RWPE2 (cell line): ENCODE results near the gene ARHGEF7.

ENCODE experiments used
- ATAC-seq: fragments of 200-7000 bp; cut with Tn5 transposase; 3 replicates; pipeline ENCODE4 v1.9.1; 2021; ENCODE audit warnings: low read depth
- DNase-seq: peaks from one replicate; pipeline ENCODE4 v3.0.0-alpha.2; 2020; ENCODE audit warnings: low spot score
- H3K27ac ChIP-seq: fragments of 450-650 bp; 2 replicates; pipeline ENCODE4 v1.5.1; 2017; ENCODE audit warnings: mild to moderate bottlenecking; ENCODE audit not compliant: poor library complexity, severe bottlenecking
- H3K27me3 ChIP-seq: fragments of 250-450 bp; sonication (Bioruptor Pico); 2 replicates; pipeline ENCODE4 v1.5.1; 2021; ENCODE audit warnings: mild to moderate bottlenecking, moderate library complexity; ENCODE audit not compliant: insufficient read depth, poor library complexity, severe bottlenecking
- H3K36me3 ChIP-seq: fragments of 250-450 bp; sonication (Bioruptor Pico); 2 replicates; pipeline ENCODE4 v1.5.1; 2020; ENCODE audit warnings: low read depth, mild to moderate bottlenecking, moderate library complexity
- H3K4me1 ChIP-seq: fragments of 250-450 bp; sonication (Bioruptor Pico); 2 replicates; pipeline ENCODE4 v1.5.1; 2021; ENCODE audit warnings: mild to moderate bottlenecking, moderate library complexity; ENCODE audit not compliant: insufficient read depth, poor library complexity, severe bottlenecking
- H3K4me3 ChIP-seq: fragments of 250-450 bp; sonication (Bioruptor Pico); 2 replicates; pipeline ENCODE4 v1.5.1; 2021; ENCODE audit warnings: mild to moderate bottlenecking, moderate library complexity; ENCODE audit not compliant: severe bottlenecking
- H3K9me3 ChIP-seq: fragments of 250-450 bp; sonication (Bioruptor Pico); 2 replicates; pipeline ENCODE4 v1.5.1; 2021; ENCODE audit warnings: mild to moderate bottlenecking, moderate library complexity; ENCODE audit not compliant: severe bottlenecking
- TF ChIP-seq, protein P1 (sequence below): fragments of 450-650 bp; IDR thresholded peaks from one replicate; pipeline ENCODE4 v1.5.1; 2017; ENCODE audit warnings: mild to moderate bottlenecking, moderate library complexity; ENCODE audit not compliant: poor library complexity, severe bottlenecking

Gene ARHGEF7

GRCh38 chr13:111322916-111323331 lies 207.8 kb downstream of the ARHGEF7 start:
- TF ChIP-seq, protein P1, sequence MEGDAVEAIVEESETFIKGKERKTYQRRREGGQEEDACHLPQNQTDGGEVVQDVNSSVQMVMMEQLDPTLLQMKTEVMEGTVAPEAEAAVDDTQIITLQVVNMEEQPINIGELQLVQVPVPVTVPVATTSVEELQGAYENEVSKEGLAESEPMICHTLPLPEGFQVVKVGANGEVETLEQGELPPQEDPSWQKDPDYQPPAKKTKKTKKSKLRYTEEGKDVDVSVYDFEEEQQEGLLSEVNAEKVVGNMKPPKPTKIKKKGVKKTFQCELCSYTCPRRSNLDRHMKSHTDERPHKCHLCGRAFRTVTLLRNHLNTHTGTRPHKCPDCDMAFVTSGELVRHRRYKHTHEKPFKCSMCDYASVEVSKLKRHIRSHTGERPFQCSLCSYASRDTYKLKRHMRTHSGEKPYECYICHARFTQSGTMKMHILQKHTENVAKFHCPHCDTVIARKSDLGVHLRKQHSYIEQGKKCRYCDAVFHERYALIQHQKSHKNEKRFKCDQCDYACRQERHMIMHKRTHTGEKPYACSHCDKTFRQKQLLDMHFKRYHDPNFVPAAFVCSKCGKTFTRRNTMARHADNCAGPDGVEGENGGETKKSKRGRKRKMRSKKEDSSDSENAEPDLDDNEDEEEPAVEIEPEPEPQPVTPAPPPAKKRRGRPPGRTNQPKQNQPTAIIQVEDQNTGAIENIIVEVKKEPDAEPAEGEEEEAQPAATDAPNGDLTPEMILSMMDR: no peak
- H3K27ac ChIP-seq: no peak overlapping the region
- H3K4me1 ChIP-seq: no peaks in the 10 kb centered on the region
- H3K9me3 ChIP-seq: no peaks in the 10 kb centered on the region
- H3K4me3 ChIP-seq: no peak overlapping the region
- H3K27me3 ChIP-seq: no peaks in the 10 kb centered on the region
- DNase-seq (no peak), ATAC-seq (no peak)
- no peaks in the 10 kb centered on the region for H3K36me3 ChIP-seq

- no peak for ATAC-seq
- no peak for DNase-seq
- Histone ChIP-seq H3K9me3 (no peaks in the 10 kb centered on the region), H3K36me3 (no peaks in the 10 kb centered on the region), H3K27me3 (no peaks in the 10 kb centered on the region), H3K27ac (no peak overlapping the region), H3K4me1 (no peaks in the 10 kb centered on the region), H3K4me3 (no peak overlapping the region)
- TF ChIP-seq, protein P1: no peak
Observed at GRCh38 chr13:111323549-111323948, 208.4 kb downstream of the ARHGEF7 start.

GRCh38 chr13:111323950-111324651 lies 209.0 kb downstream of the ARHGEF7 start:
- H3K9me3 ChIP-seq: no peaks in the 10 kb centered on the region
- no peak overlapping the region for H3K4me3 ChIP-seq
- TF ChIP-seq, protein P1: no peak
- no peaks in the 10 kb centered on the region for H3K27me3 ChIP-seq
- no peaks in the 10 kb centered on the region for H3K4me1 ChIP-seq
- no peaks in the 10 kb centered on the region for H3K36me3 ChIP-seq
- H3K27ac ChIP-seq: no peak overlapping the region
- no peak for DNase-seq
- no peak; the same call in 2 of the 3 replicates for ATAC-seq

DNA sequence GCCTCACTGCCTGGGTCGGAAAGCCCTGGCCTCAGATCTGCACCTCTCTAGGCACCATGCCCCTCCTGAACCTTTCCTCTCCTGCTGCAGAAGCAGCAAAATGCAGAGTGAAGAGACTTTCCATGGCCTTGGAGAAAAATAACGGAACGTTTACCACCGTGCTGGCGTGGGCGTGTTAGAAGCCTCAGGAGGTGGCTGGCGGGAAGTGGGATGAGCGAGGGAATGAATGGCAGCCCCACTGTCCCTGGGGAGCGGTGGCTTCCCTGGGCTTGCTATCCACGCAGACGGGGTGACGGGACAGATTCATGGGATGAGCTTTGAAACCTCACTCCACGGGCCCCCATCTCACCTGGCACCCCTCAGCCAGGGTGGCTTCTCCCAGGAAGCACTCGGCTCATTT lies 209.6 kb downstream of the ARHGEF7 start:
- Histone ChIP-seq H3K27ac (no peak overlapping the region), H3K9me3 (no peaks in the 10 kb centered on the region), H3K4me3 (no peak overlapping the region), H3K36me3 (no peaks in the 10 kb centered on the region), H3K27me3 (no peaks in the 10 kb centered on the region), H3K4me1 (no peaks in the 10 kb centered on the region)
- DNase-seq (no peak), ATAC-seq (no peak)
- TF ChIP-seq, protein P1: no peak

GRCh38 chr13:111325146-111325890 lies 210.2 kb downstream of the ARHGEF7 start:
- Histone ChIP-seq H3K27me3 (no peaks in the 10 kb centered on the region), H3K4me1 (no peaks in the 10 kb centered on the region), H3K27ac (no peak overlapping the region), H3K9me3 (no peaks in the 10 kb centered on the region), H3K36me3 (no peaks in the 10 kb centered on the region), H3K4me3 (no peak overlapping the region)
- ATAC-seq (no peak), DNase-seq (no peak)
- TF ChIP-seq, protein P1: no peak
